ENCODE measurements around the gene DNAJB9.

DNAJB9 gene

DNA sequence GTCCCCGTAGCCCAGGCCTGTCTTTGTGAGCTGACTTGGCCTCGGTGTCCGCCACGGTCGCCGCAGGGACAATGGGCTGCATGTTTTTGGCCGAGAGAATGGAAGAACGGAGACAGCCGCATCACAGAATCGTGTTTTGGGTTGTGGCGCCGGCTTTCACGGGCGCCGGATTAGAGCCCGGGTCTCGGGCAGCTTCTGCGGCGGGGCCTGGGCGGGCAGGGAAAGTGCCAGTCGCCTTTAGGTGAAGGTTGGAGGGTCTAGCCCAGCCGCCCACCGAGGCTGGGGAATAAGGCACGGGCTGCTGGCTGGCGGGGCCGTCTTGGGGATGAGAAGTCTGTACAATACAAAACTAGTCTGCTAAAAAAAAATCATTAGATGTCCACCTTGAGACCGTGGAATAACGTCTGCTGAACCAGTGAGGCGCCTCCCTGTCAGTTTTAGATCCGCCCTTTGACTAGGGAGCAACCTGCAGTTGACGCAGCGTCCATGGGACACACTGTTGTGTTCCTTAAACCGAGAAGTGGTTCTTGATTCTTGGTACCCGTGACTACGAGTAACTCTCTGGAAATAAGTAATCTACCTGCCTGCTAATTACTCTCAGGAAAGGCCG lies 577 bp downstream of the DNAJB9 start:
- TF ChIP-seq, protein P1, sequence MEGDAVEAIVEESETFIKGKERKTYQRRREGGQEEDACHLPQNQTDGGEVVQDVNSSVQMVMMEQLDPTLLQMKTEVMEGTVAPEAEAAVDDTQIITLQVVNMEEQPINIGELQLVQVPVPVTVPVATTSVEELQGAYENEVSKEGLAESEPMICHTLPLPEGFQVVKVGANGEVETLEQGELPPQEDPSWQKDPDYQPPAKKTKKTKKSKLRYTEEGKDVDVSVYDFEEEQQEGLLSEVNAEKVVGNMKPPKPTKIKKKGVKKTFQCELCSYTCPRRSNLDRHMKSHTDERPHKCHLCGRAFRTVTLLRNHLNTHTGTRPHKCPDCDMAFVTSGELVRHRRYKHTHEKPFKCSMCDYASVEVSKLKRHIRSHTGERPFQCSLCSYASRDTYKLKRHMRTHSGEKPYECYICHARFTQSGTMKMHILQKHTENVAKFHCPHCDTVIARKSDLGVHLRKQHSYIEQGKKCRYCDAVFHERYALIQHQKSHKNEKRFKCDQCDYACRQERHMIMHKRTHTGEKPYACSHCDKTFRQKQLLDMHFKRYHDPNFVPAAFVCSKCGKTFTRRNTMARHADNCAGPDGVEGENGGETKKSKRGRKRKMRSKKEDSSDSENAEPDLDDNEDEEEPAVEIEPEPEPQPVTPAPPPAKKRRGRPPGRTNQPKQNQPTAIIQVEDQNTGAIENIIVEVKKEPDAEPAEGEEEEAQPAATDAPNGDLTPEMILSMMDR (conservative IDR thresholded peaks at IDR 0.05; ENCODE audit: control insufficient read depth, insufficient read depth, low read depth, low read length): no peak
- peak; percentile 53 for DNase-seq (ENCODE audit: low read depth)
- peak overlapping the region; percentile 89 for H3K4me3 ChIP-seq (ENCODE audit: control insufficient read depth, low read depth, low read length)

DNA sequence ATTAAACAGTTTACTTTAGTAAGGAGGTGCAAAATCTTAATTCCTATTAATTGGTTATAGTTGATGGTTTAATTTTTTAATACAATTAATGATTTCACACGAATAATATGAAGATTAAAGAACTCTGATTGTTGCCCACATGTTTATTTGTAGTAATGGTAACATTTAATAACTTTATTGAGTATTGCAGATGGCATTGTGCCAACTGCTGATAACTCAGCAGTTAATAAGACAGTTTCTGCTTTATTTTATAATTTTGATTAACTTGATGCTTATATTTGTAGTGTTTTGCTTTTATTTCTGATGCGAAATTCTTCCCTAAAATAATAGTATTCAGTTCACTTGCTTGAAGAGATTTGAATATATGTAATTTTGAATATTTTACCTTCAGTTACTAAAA lies 2.8 kb downstream of the DNAJB9 start:
- DNase-seq (ENCODE audit: low read depth): no peak
- H3K4me3 ChIP-seq (ENCODE audit: control insufficient read depth, low read depth, low read length): no peak overlapping the region
- TF ChIP-seq, protein P1 (conservative IDR thresholded peaks at IDR 0.05; ENCODE audit: control insufficient read depth, insufficient read depth, low read depth, low read length): no peak

DNA sequence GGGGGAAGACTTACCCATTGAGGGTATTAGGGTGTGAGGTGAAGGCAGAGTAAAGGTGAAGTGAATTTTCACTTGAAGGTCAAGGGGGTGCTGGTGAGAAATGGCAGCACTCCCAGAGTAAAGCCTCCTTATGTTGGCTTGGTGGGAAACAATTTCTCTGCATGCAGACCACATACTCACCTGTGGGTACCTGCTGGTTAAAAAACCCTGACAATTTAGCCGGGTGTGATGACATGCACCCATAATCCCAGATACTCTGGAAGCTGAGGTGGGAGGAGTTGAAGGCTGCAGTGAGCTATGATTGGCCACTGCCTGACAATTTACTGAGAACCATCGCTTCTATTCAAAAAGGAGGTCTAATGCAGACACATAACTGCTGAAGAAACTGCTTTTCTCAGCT lies 5.5 kb downstream of the DNAJB9 start:
- H3K4me3 ChIP-seq (ENCODE audit: control insufficient read depth, low read depth, low read length): no peak overlapping the region
- TF ChIP-seq, protein P1 (conservative IDR thresholded peaks at IDR 0.05; ENCODE audit: control insufficient read depth, insufficient read depth, low read depth, low read length): no peak
- no peak for DNase-seq (ENCODE audit: low read depth)

DNA sequence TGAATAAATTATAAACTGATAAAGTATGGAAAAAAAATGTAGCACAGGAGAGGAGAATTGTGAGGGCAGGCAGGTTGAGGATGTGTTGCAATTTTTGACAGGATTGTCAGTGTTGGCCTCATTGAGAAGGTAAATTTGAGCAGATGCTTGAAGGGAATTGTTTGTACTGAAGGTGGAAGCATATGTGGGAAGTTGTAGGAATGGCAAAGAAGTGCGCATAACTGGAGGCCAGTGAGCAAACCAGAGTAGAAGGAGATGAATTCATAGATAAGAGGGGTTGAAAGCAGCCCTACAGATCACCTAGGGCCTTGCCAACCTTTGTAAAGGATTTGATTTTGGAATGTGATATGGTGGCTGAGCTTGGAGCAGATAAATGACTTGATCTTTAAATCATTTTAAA lies 6.4 kb downstream of the DNAJB9 start:
- TF ChIP-seq, protein P1 (conservative IDR thresholded peaks at IDR 0.05; ENCODE audit: control insufficient read depth, insufficient read depth, low read depth, low read length): no peak
- H3K4me3 ChIP-seq (ENCODE audit: control insufficient read depth, low read depth, low read length): no peak overlapping the region
- no peak for DNase-seq (ENCODE audit: low read depth)

DNA sequence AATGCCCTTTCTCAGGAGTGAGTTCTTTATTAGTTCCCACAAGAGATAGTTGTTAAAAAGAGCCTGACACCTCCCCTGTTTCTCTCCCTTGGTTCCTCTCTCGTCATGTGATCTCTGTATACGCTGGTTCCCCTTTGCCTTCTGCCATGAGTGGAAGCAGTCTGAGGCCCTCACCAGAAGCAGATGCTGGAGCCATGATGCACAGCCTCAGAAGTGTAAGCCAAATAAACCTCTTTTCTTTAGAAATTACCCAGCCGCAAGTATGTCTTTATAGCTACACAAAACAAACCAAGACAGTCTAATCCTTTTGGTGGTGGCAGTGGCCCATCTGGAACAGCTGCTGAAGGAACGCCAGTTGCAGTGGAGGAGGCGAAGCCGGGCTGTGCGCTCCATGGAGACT lies 9.3 kb downstream of the DNAJB9 start:
- H3K4me3 ChIP-seq (ENCODE audit: control insufficient read depth, low read depth, low read length): no peak overlapping the region
- TF ChIP-seq, protein P1 (conservative IDR thresholded peaks at IDR 0.05; ENCODE audit: control insufficient read depth, insufficient read depth, low read depth, low read length): no peak
- DNase-seq (ENCODE audit: low read depth): no peak

DNA sequence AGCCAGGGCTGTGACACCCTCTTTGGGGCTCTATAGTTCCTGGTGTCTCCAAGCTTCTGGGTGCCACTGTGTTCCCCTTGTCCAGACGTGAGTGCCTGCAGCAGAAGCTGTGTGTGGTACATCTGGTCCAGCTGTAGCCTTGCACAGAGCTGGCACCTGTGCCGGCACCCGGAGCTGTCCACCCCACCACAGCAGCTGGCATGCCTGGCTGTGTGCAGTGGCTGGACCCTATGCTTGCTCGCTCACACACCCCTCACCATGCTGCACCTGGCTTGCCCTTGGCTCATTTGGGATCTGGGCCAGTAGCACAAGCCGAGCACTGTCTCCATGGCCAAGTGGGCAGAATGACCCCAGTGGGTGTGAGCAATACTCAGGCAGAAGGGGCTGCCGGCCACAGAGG lies 10.6 kb downstream of the DNAJB9 start:
- no peak overlapping the region for H3K4me3 ChIP-seq (ENCODE audit: control insufficient read depth, low read depth, low read length)
- TF ChIP-seq, protein P1 (conservative IDR thresholded peaks at IDR 0.05; ENCODE audit: control insufficient read depth, insufficient read depth, low read depth, low read length): no peak
- DNase-seq (ENCODE audit: low read depth): no peak

Data from fibroblast of mammary gland (primary cell).